Common myeloid progenitor, CD34-positive (primary cell): ENCODE measurements around the gene STUM.

Experiments
- CTCF ChIA-PET: fragments of 350-600 bp; sonication (Branson Sonifier 250); formaldehyde crosslinking; loops from one replicate; lab custom pipeline; 2021; ENCODE audit warnings: antibody characterized with exemption; lab: Charles Lee
- POLR2A ChIA-PET: fragments of 350-600 bp; sonication (Branson Sonifier 250); formaldehyde crosslinking; loops from one replicate; lab custom pipeline; 2021; ENCODE audit warnings: antibody characterized with exemption; lab: Charles Lee
- DNase-seq, 3 donors: peaks; one replicate each; pipeline versions ENCODE4 v3.0.0 to v3.0.0-alpha.2; 2013
- H3K27ac ChIP-seq, 2 experiments: 1 replicate in 1 of 2; 2 replicates in 1 of 2; pipeline ENCODE4 v1.7.0; 2013; ENCODE audit warnings: inconsistent platforms in 2 of 2, low read length in 2 of 2, mild to moderate bottlenecking in 2 of 2, low read depth in 1 of 2, moderate library complexity in 1 of 2; ENCODE audit not compliant: severe bottlenecking in 2 of 2, insufficient read depth in 1 of 2, poor library complexity in 1 of 2
- H3K27me3 ChIP-seq, 5 experiments: replicated peaks in 2 of 5; 1 replicate in 3 of 5; 2 replicates in 2 of 5; pipeline versions ENCODE4 v1.6.1 to v1.7.0; 2013; ENCODE audit warnings: low read length in 4 of 5, mild to moderate bottlenecking in 2 of 5, moderate library complexity in 2 of 5, inconsistent platforms in 1 of 5; ENCODE audit not compliant: insufficient read depth in 5 of 5, control insufficient read depth in 4 of 5
- H3K36me3 ChIP-seq, 4 experiments: 1 replicate in 2 of 4; 2 replicates in 2 of 4; pipeline versions ENCODE4 v1.6.1 to v1.7.0; 2013; ENCODE audit warnings: low read length in 3 of 4, control low read depth in 1 of 4, mild to moderate bottlenecking in 1 of 4; ENCODE audit not compliant: control insufficient read depth in 4 of 4, insufficient read depth in 4 of 4
- H3K4me1 ChIP-seq, 4 experiments: 1 replicate in 3 of 4; 2 replicates in 1 of 4; pipeline versions ENCODE4 v1.6.1 to v1.7.1; 2013; ENCODE audit warnings: low read length in 3 of 4, mild to moderate bottlenecking in 3 of 4, control low read depth in 1 of 4, inconsistent platforms in 1 of 4, moderate library complexity in 1 of 4; ENCODE audit not compliant: control insufficient read depth in 4 of 4, insufficient read depth in 4 of 4; ENCODE audit errors: control extremely low read depth in 1 of 4
- H3K4me3 ChIP-seq, 7 experiments: 1 replicate in 4 of 7; 2 replicates in 3 of 7; pipeline versions ENCODE4 v1.5.1 to v1.7.0; 2013; ENCODE audit warnings: mild to moderate bottlenecking in 7 of 7, low read length in 6 of 7, moderate library complexity in 6 of 7, inconsistent platforms in 2 of 7, low read depth in 2 of 7, control low read depth in 1 of 7; ENCODE audit not compliant: insufficient read depth in 4 of 7, control insufficient read depth in 1 of 7; ENCODE audit errors: extremely low read depth in 1 of 7
- H3K9me3 ChIP-seq, 5 experiments: 1 replicate in 4 of 5; 2 replicates in 1 of 5; pipeline versions ENCODE4 v1.6.1 to v1.7.1; 2013; ENCODE audit warnings: low read length in 4 of 5, mild to moderate bottlenecking in 2 of 5, inconsistent platforms in 1 of 5, low read depth in 1 of 5, moderate library complexity in 1 of 5; ENCODE audit not compliant: control insufficient read depth in 4 of 5, insufficient read depth in 2 of 5; ENCODE audit errors: control extremely low read depth in 1 of 5
- WGBS: methylation state at CpG from one replicate; pipeline ENCODE4 v1.1.5; 2013; ENCODE audit not compliant: insufficient coverage; 5-methylcytosine and 5-hydroxymethylcytosine counted together

STUM gene

GRCh38 chr1:226606311-226607267 lies 58.0 kb downstream of the STUM start:
- POLR2A ChIA-PET, result no interaction called here
- Histone ChIP-seq H3K9me3 (no peaks in the 10 kb centered on the region), H3K4me1 (no peaks in the 10 kb centered on the region), H3K27me3 (peaks cover 0 to 2% (median 0%) of the 10 kb centered on the region in 5 experiments), H3K36me3 (no peaks in the 10 kb centered on the region), H3K4me3 (no peak overlapping the region), H3K27ac (no peak overlapping the region)
- CTCF ChIA-PET, result interaction anchor here (0.8 to 4.7 kb wide), 13 partner anchors 7 to 181 kb away, joined by 3 to 19 read pairs (median 4); partner anchors contain the start of gene STUM
- 90% methylated on average over 10 of the region's 11 CpGs for WGBS
- DNase-seq, result no peak

- ChIA-PET CTCF (interaction anchor here (0.8 to 4.7 kb wide), 11 partner anchors 17 to 182 kb away, joined by 3 to 19 read pairs (median 4); partner anchors contain the start of gene STUM), POLR2A (no interaction called here)
- H3K4me1 ChIP-seq, result no peaks in the 10 kb centered on the region
- no peak overlapping the region for H3K27ac ChIP-seq
- H3K36me3 ChIP-seq, result no peaks in the 10 kb centered on the region
- DNase-seq, result no peak
- WGBS, result 98% methylated on average over 12 of the region's 12 CpGs
- H3K27me3 ChIP-seq, result peaks cover 0 to 2% (median 0%) of the 10 kb centered on the region in 5 experiments
- no peaks in the 10 kb centered on the region for H3K9me3 ChIP-seq
- no peak overlapping the region for H3K4me3 ChIP-seq
These were observed 58.7 kb downstream of the STUM start for GRCh38 chr1:226607268-226607660.

- Histone ChIP-seq H3K9me3 (no peaks in the 10 kb centered on the region), H3K27ac (no peak overlapping the region), H3K4me3 (no peak overlapping the region), H3K36me3 (no peaks in the 10 kb centered on the region), H3K4me1 (no peaks in the 10 kb centered on the region), H3K27me3 (peaks cover 0 to 2% (median 0%) of the 10 kb centered on the region in 5 experiments)
- POLR2A ChIA-PET, result no interaction called here
- CTCF ChIA-PET, result interaction anchor here (0.9 to 4.7 kb wide), 6 partner anchors 16 to 183 kb away, joined by 3 to 19 read pairs (median 4); partner anchors contain the start of gene STUM
- WGBS, result 100% methylated on average over 1 of the region's 1 CpG
- no peak for DNase-seq
These were observed 59.3 kb downstream of the STUM start for GRCh38 chr1:226607821-226608220.

- Histone ChIP-seq H3K4me1 (no peaks in the 10 kb centered on the region), H3K9me3 (no peaks in the 10 kb centered on the region), H3K4me3 (no peak overlapping the region), H3K27ac (no peak overlapping the region), H3K36me3 (no peaks in the 10 kb centered on the region), H3K27me3 (peaks cover 0 to 2% (median 0%) of the 10 kb centered on the region in 5 experiments)
- 60% methylated on average over 15 of the region's 18 CpGs for WGBS
- CTCF ChIA-PET, result interaction anchor here (0.6 to 4.7 kb wide), 12 partner anchors 15 to 833 kb away, joined by 3 to 19 read pairs (median 3); no protein-coding TSS in a partner anchor
- POLR2A ChIA-PET, result interaction anchor here (0.7 kb wide), 1 partner anchor 184 kb away, joined by 3 read pairs; no protein-coding TSS in a partner anchor
- peak; percentile 78 to 89 (median 82) for DNase-seq
These were observed 60.3 kb downstream of the STUM start for GRCh38 chr1:226608699-226609505.

- Histone ChIP-seq H3K4me1 (no peaks in the 10 kb centered on the region), H3K9me3 (no peaks in the 10 kb centered on the region), H3K36me3 (no peaks in the 10 kb centered on the region), H3K27ac (no peak overlapping the region), H3K27me3 (peaks cover 0 to 2% (median 0%) of the 10 kb centered on the region in 5 experiments), H3K4me3 (no peak overlapping the region)
- ChIA-PET CTCF (interaction anchor here (1.0 to 4.7 kb wide), 5 partner anchors 63 to 832 kb away, joined by 3 to 19 read pairs (median 3); no protein-coding TSS in a partner anchor), POLR2A (interaction anchor here (0.5 kb wide), 1 partner anchor 426 kb away, joined by 3 read pairs; no protein-coding TSS in a partner anchor)
- WGBS, result 94% methylated on average over 11 of the region's 11 CpGs
- DNase-seq, result no peak
These were observed 61.4 kb downstream of the STUM start for GRCh38 chr1:226609836-226610455.

GRCh38 chr1:226610671-226611070 lies 62.1 kb downstream of the STUM start:
- Histone ChIP-seq H3K4me3 (no peak overlapping the region), H3K27ac (no peak overlapping the region), H3K27me3 (peaks cover 0 to 2% (median 0%) of the 10 kb centered on the region in 5 experiments), H3K4me1 (no peaks in the 10 kb centered on the region), H3K36me3 (no peaks in the 10 kb centered on the region), H3K9me3 (no peaks in the 10 kb centered on the region)
- WGBS, result 96% methylated on average over 6 of the region's 7 CpGs
- ChIA-PET POLR2A (no interaction called here), CTCF (no interaction called here)
- DNase-seq, result no peak
